AG09309 (cell line): Measurements from ENCODE around the gene MYO6.
A peak's percentile ranks its signal among the peaks of the same experiment; 100 is the strongest.

Source experiments
- DNase-seq: peaks from one replicate; pipeline ENCODE4 v3.0.0-alpha.2; 2010; ENCODE audit warnings: low read depth
- H3K4me3 ChIP-seq: 2 replicates; pipeline ENCODE4 v1.5.1; 2011; ENCODE audit warnings: mild to moderate bottlenecking, low read depth, low read length, moderate library complexity; ENCODE audit not compliant: control insufficient read depth
- TF ChIP-seq, protein P1 (sequence below): IDR thresholded peaks from 2 replicates; pipeline ENCODE4 v1.5.1; 2011; ENCODE audit warnings: mild to moderate bottlenecking, low read depth, low read length, inconsistent platforms; ENCODE audit not compliant: insufficient read depth, control insufficient read depth; ENCODE audit errors: missing control alignments

The MYO6 gene

DNA sequence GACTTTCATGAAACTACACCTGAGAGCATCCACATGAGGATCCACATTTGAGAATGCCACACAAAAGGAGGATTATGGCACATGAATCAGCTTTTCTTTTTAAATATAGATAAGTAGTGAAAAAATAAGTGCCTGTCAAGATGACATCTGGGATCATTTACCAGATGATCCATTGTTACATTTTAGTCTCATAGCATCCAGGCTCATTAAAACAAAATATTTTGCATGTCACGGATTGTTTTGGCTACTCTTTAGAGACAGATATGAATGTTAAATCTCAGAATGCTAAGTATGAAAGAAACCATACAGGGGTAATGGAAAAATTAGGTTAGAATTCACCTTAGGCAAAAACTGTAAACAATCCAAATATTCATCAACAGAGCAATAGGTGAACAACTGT, 66.7 kb downstream of the MYO6 start:
- TF ChIP-seq, protein P1, sequence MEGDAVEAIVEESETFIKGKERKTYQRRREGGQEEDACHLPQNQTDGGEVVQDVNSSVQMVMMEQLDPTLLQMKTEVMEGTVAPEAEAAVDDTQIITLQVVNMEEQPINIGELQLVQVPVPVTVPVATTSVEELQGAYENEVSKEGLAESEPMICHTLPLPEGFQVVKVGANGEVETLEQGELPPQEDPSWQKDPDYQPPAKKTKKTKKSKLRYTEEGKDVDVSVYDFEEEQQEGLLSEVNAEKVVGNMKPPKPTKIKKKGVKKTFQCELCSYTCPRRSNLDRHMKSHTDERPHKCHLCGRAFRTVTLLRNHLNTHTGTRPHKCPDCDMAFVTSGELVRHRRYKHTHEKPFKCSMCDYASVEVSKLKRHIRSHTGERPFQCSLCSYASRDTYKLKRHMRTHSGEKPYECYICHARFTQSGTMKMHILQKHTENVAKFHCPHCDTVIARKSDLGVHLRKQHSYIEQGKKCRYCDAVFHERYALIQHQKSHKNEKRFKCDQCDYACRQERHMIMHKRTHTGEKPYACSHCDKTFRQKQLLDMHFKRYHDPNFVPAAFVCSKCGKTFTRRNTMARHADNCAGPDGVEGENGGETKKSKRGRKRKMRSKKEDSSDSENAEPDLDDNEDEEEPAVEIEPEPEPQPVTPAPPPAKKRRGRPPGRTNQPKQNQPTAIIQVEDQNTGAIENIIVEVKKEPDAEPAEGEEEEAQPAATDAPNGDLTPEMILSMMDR: no peak
- H3K4me3 ChIP-seq: no peak overlapping the region
- DNase-seq: no peak

DNA sequence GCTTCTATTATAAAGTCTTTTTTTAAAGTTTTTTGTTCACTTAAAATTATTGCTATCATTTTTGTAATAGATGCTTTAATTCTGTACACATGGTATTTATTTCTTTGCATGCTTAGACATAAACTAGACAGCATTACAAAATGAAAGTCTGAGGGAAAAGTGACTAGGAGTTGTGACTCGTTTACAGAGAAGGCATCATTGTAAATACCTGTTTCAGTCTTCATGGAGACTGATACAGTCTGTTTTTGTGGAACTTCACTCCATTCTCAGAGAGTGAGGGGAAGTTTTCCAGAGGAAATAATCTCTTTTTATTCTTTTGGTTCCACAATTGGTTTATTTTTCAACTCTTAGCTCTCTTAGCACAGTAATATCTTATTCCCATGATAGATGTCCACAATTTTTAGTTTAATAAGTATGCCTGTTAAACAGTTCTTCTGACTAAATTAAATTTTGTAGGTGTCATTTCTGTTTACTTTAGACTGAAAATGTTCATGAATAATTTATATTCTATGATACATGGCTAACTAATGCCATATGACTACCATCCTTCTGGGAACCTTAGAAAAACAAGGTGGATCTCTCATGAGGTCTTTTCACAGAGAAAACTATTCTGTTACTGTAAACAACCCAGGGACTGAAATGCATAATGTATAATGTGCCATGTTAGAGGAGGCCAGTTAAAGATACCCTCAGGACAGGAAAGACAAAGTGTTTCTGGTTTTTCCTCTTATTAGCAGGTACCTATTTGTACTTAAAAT, 69.2 kb downstream of the MYO6 start:
- H3K4me3 ChIP-seq: no peak overlapping the region
- TF ChIP-seq, protein P1: no peak
- DNase-seq: no peak

DNA sequence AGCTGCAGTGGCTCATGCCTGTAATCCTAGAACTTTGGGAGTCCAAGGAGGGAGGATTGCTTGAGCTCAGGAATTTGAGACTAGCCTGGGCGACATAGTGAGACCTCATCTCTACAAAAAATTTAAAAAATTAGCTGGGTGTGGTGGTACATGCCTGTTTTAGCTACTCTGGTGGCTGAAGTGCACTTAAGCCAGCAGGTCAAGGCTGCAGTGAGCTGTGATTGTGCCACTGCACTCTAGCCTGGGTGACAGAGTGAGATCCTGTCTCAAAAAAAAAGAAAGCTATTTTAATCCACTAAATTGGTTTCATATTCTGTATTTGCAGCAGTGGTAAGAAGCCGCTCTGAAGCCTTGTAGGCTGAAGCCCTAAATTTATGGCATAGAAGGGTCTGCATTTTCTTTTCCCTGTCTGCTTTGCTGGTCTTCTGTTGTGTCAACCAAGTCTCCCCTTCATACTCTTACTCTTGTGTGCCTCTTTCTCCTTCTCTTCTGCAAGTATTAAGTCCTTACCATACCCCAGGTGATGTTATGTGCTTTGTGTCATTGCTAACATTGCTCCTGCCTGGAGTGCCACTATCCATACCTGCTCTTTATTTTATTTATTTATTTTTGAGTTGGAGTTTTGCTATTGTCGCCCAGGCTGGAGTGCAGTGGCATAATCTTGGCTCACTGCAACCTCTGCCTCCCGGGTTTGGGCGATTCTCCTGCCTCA, 70.9 kb downstream of the MYO6 start:
- no peak for DNase-seq
- no peak overlapping the region for H3K4me3 ChIP-seq
- TF ChIP-seq, protein P1: no peak

DNA sequence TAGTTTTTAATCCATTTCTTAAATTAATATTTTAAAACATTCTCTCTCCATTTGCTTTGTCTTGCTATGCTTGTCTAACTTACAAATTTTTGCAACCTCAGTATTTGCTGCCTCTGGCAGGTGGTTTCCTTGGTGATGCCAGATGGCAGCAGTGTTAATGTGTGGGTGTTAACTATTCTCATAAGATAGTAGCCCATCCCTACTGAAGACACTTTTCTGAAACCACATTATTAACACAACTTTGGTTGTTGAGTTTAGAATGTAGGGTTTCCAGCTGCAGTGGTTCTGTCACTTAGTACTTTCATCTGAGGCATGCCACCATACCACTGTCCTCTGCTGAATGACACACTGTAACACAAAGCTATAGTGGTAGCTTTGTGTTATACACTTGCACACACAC, 75.1 kb downstream of the MYO6 start:
- TF ChIP-seq, protein P1: no peak
- no peak for DNase-seq

DNA sequence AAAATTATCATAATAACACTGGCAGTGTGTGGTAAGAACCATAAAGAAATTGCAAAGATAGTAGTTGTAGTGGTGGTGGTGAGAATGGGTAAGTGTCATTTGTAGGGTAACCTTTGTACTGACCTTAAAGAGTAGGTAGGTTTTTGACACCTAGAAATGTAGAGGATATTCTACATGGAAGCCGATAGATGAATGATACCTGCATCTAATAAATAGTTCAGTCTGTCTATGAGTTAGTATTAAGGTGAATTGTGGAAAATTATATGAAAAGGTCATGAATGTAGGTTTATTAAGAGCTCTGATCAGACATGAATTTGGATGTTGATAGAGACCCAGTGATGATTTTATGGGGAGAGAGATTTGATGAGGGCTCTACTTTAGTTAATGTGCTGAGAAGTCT, 78.1 kb downstream of the MYO6 start:
- no peak overlapping the region for H3K4me3 ChIP-seq
- TF ChIP-seq, protein P1: no peak

More for the DNA sequence above, 75.1 kb downstream of the MYO6 start:
- H3K4me3 ChIP-seq: no peak overlapping the region

DNA sequence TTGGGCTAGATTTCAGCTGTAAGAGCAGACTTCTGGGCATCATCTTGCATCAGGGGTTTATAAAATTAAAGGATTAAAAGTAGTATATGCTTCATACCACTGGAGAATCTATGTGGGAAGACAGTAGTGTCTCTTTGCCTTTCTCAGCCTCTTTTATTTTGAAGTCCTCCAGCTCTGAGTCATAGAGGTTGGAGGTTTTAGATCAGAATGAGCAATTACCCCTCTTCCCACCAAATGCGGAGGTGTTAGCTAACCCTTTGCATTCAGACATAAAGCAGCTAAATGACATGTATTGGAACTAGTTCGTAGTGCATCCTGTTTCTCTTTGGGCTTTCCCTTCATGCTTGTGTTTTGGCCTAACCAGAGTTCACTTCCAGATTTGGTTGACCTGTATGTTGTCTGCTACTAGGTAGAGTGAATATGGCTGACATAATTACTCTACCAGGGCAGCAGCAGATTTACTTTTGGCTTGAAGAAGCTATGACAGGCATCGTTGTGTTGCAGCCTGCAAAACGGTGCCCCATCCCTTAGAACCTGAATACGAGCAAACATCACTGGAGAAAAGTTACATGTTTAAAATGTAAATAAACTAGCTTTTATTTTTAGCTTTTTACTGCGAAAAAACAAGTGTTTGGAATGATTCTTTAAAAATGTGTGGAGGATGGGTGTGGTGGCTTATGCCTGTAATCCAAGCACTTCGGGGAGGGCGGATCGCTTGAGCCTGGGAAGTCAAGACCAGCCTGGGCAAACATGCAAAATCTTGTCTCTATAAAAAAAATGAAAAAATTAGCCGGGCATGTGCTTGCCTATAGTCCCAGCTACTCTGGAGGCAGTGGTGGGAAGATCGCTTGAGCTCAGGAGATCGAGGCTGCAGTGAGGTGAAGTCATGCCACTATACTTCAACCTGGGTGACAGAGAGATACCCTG, 82.2 kb downstream of the MYO6 start:
- no peak overlapping the region; the same call in 1 of the 2 replicates for H3K4me3 ChIP-seq
- peak; percentile 25 for DNase-seq
- TF ChIP-seq, protein P1: no peak

More for the DNA sequence above, 78.1 kb downstream of the MYO6 start:
- no peak for DNase-seq
